PFSK-1 (cell line): ENCODE measurements around the gene C21orf58.

Source experiments
- FOXP2 ChIP-seq: optimal IDR thresholded peaks from 2 replicates; pipeline ENCODE3; 2011; ENCODE audit warnings: borderline replicate concordance, control low read depth, inconsistent platforms; ENCODE audit not compliant: insufficient read depth; ENCODE audit errors: extremely low read length, extremely low read depth
- POLR2AphosphoS5 ChIP-seq: IDR thresholded peaks from 2 replicates; pipeline ENCODE4 v1.6.1; 2012; ENCODE audit warnings: low read depth, mild to moderate bottlenecking, control low read depth, low read length, moderate library complexity
- REST ChIP-seq, 2 experiments: IDR thresholded peaks; 2 replicates each; pipeline versions ENCODE4 v1.6.1 to v1.8.0; 2011 to 2012; ENCODE audit warnings: low read depth in 2 of 2, low read length in 2 of 2, control low read depth in 1 of 2, inconsistent platforms in 1 of 2, mild to moderate bottlenecking in 1 of 2, moderate library complexity in 1 of 2; ENCODE audit not compliant: insufficient read depth in 1 of 2
- SIN3A ChIP-seq: IDR thresholded peaks from 2 replicates; pipeline ENCODE4 v1.6.1; 2012; ENCODE audit warnings: mild to moderate bottlenecking, low read length, moderate library complexity, borderline replicate concordance; ENCODE audit not compliant: insufficient read depth
- TAF1 ChIP-seq: IDR thresholded peaks from 2 replicates; pipeline ENCODE4 v1.6.1; 2012; ENCODE audit warnings: low read length, control low read depth, borderline replicate concordance; ENCODE audit not compliant: insufficient read depth

Gene C21orf58

GRCh38 chr21:46356494-46357334, 33.0 kb upstream of the C21orf58 start:
- no peak for TF ChIP-seq REST (IDR thresholded peaks at IDR 0.05; ENCODE audit: insufficient read depth in 1 of 2, low read depth in 2 of 2, low read length in 2 of 2)
- no peak for TF ChIP-seq TAF1
- no peak for TF ChIP-seq SIN3A

- no peak for TF ChIP-seq POLR2AphosphoS5
- no peak for TF ChIP-seq FOXP2
- TF ChIP-seq REST (IDR thresholded peaks at IDR 0.05; ENCODE audit: insufficient read depth in 1 of 2, low read depth in 2 of 2, low read length in 2 of 2) = no peak
- no peak for TF ChIP-seq SIN3A
- TF ChIP-seq TAF1 = no peak
Observed at GRCh38 chr21:46356005-46356338, 32.3 kb upstream of the C21orf58 start.

GRCh38 chr21:46355161-46356004, 31.7 kb upstream of the C21orf58 start:
- no peak for TF ChIP-seq TAF1
- no peak for TF ChIP-seq POLR2AphosphoS5
- TF ChIP-seq FOXP2 = no peak
- no peak for TF ChIP-seq REST (IDR thresholded peaks at IDR 0.05; ENCODE audit: insufficient read depth in 1 of 2, low read depth in 2 of 2, low read length in 2 of 2)
- no peak for TF ChIP-seq SIN3A

GRCh38 chr21:46354518-46354917, 30.8 kb upstream of the C21orf58 start:
- TF ChIP-seq TAF1 (no peak), SIN3A (no peak), REST (IDR thresholded peaks at IDR 0.05; ENCODE audit: insufficient read depth in 1 of 2, low read depth in 2 of 2, low read length in 2 of 2) (no peak), POLR2AphosphoS5 (no peak), FOXP2 (no peak)
